22Rv1 (cell line): ENCODE data around the gene ITPR1.

Source experiments
- CTCF ChIP-seq: fragments of 450-650 bp; IDR thresholded peaks from 2 replicates; pipeline ENCODE4 v1.5.1; 2017; ENCODE audit warnings: mild to moderate bottlenecking
- ZFX ChIP-seq: fragments of 450-650 bp; IDR thresholded peaks from 2 replicates; pipeline ENCODE4 v1.6.1; 2017; ENCODE audit warnings: antibody characterized with exemption, borderline replicate concordance

GRCh38 chr3:4666071-4666470, 172.9 kb downstream of the ITPR1 start:
- TF ChIP-seq CTCF (no peak), ZFX (no peak)
